ENCODE results near the gene CPNE2.

The CPNE2 gene

GRCh38 chr16:57091975-57092785 is at the start of gene CPNE2:
Gene CPNE2 (plus strand): TSS chr16:57092583. CDS start chr16:57110743, 18,160 bp downstream.
- Histone ChIP-seq H3K4me1 (ENCODE audit: insufficient read depth, low read length) (peaks cover 3% of the 10 kb centered on the region; the same call in 1 of the 2 replicates), H3K9ac (ENCODE audit: low read depth, low read length) (peak within 1 kb of the TSS; percentile 64; the same call in 1 of the 2 replicates), H3K27me3 (ENCODE audit: insufficient read depth, low read length) (peaks cover 39% of the 10 kb centered on the region), H3K9me3 (ENCODE audit: insufficient read depth, low read depth, low read length) (no peaks in the 10 kb centered on the region), H3K27ac (ENCODE audit: low read length) (no peak within 1 kb of the TSS), H3K36me3 (ENCODE audit: insufficient read depth, low read depth, low read length) (no peaks in the 10 kb centered on the region), H3K4me3 (ENCODE audit: low read length) (peak within 1 kb of the TSS; percentile 86)

GRCh38 chr16:57043248-57043647 is 49.1 kb upstream of the CPNE2 start:
- Histone ChIP-seq H3K4me1 (ENCODE audit: insufficient read depth, low read length) (no peaks in the 10 kb centered on the region), H3K36me3 (ENCODE audit: insufficient read depth, low read depth, low read length) (no peaks in the 10 kb centered on the region), H3K9ac (ENCODE audit: low read depth, low read length) (no peak overlapping the region), H3K4me3 (ENCODE audit: low read length) (no peak overlapping the region), H3K27ac (ENCODE audit: low read length) (no peak overlapping the region), H3K27me3 (ENCODE audit: insufficient read depth, low read length) (no peaks in the 10 kb centered on the region), H3K9me3 (ENCODE audit: insufficient read depth, low read depth, low read length) (no peaks in the 10 kb centered on the region)

GRCh38 chr16:57044931-57045693 is 47.3 kb upstream of the CPNE2 start:
- Histone ChIP-seq H3K9ac (ENCODE audit: low read depth, low read length) (peak overlapping the region; percentile 6; the same call in 1 of the 2 replicates), H3K36me3 (ENCODE audit: insufficient read depth, low read depth, low read length) (no peaks in the 10 kb centered on the region), H3K4me3 (ENCODE audit: low read length) (no peak overlapping the region; the same call in 1 of the 2 replicates), H3K9me3 (ENCODE audit: insufficient read depth, low read depth, low read length) (no peaks in the 10 kb centered on the region), H3K27ac (ENCODE audit: low read length) (no peak overlapping the region), H3K4me1 (ENCODE audit: insufficient read depth, low read length) (no peaks in the 10 kb centered on the region), H3K27me3 (ENCODE audit: insufficient read depth, low read length) (no peaks in the 10 kb centered on the region)

- no peaks in the 10 kb centered on the region for H3K27me3 ChIP-seq (ENCODE audit: insufficient read depth, low read length)
- no peaks in the 10 kb centered on the region for H3K4me1 ChIP-seq (ENCODE audit: insufficient read depth, low read length)
- H3K36me3 ChIP-seq (ENCODE audit: insufficient read depth, low read depth, low read length) = no peaks in the 10 kb centered on the region
- peak overlapping the region; percentile 8; the same call in 1 of the 2 replicates for H3K4me3 ChIP-seq (ENCODE audit: low read length)
- no peak overlapping the region for H3K27ac ChIP-seq (ENCODE audit: low read length)
- peak overlapping the region; percentile 6; the same call in 1 of the 2 replicates for H3K9ac ChIP-seq (ENCODE audit: low read depth, low read length)
- H3K9me3 ChIP-seq (ENCODE audit: insufficient read depth, low read depth, low read length) = no peaks in the 10 kb centered on the region
Measured at GRCh38 chr16:57045694-57046381, 46.5 kb upstream of the CPNE2 start.

- Histone ChIP-seq H3K36me3 (ENCODE audit: insufficient read depth, low read depth, low read length) (no peaks in the 10 kb centered on the region), H3K9ac (ENCODE audit: low read depth, low read length) (no peak overlapping the region), H3K27ac (ENCODE audit: low read length) (no peak overlapping the region), H3K27me3 (ENCODE audit: insufficient read depth, low read length) (no peaks in the 10 kb centered on the region), H3K9me3 (ENCODE audit: insufficient read depth, low read depth, low read length) (no peaks in the 10 kb centered on the region), H3K4me1 (ENCODE audit: insufficient read depth, low read length) (no peaks in the 10 kb centered on the region), H3K4me3 (ENCODE audit: low read length) (no peak overlapping the region)
Measured at GRCh38 chr16:57048095-57048494, 44.3 kb upstream of the CPNE2 start.

- H3K36me3 ChIP-seq (ENCODE audit: insufficient read depth, low read depth, low read length) = no peaks in the 10 kb centered on the region
- no peak overlapping the region for H3K27ac ChIP-seq (ENCODE audit: low read length)
- no peak overlapping the region for H3K4me3 ChIP-seq (ENCODE audit: low read length)
- no peaks in the 10 kb centered on the region for H3K27me3 ChIP-seq (ENCODE audit: insufficient read depth, low read length)
- H3K9ac ChIP-seq (ENCODE audit: low read depth, low read length) = no peak overlapping the region
- no peaks in the 10 kb centered on the region for H3K9me3 ChIP-seq (ENCODE audit: insufficient read depth, low read depth, low read length)
- no peaks in the 10 kb centered on the region for H3K4me1 ChIP-seq (ENCODE audit: insufficient read depth, low read length)
Measured at GRCh38 chr16:57049678-57050077, 42.7 kb upstream of the CPNE2 start.

GRCh38 chr16:57051696-57052228 is 40.6 kb upstream of the CPNE2 start:
- Histone ChIP-seq H3K27ac (ENCODE audit: low read length) (no peak overlapping the region), H3K9me3 (ENCODE audit: insufficient read depth, low read depth, low read length) (no peaks in the 10 kb centered on the region), H3K27me3 (ENCODE audit: insufficient read depth, low read length) (no peaks in the 10 kb centered on the region), H3K4me3 (ENCODE audit: low read length) (no peak overlapping the region), H3K4me1 (ENCODE audit: insufficient read depth, low read length) (no peaks in the 10 kb centered on the region), H3K36me3 (ENCODE audit: insufficient read depth, low read depth, low read length) (no peaks in the 10 kb centered on the region), H3K9ac (ENCODE audit: low read depth, low read length) (no peak overlapping the region)

- Histone ChIP-seq H3K27ac (ENCODE audit: low read length) (no peak overlapping the region), H3K36me3 (ENCODE audit: insufficient read depth, low read depth, low read length) (no peaks in the 10 kb centered on the region), H3K27me3 (ENCODE audit: insufficient read depth, low read length) (no peaks in the 10 kb centered on the region), H3K9me3 (ENCODE audit: insufficient read depth, low read depth, low read length) (no peaks in the 10 kb centered on the region), H3K4me1 (ENCODE audit: insufficient read depth, low read length) (no peaks in the 10 kb centered on the region), H3K9ac (ENCODE audit: low read depth, low read length) (no peak overlapping the region), H3K4me3 (ENCODE audit: low read length) (no peak overlapping the region)
Measured at GRCh38 chr16:57053206-57053605, 39.2 kb upstream of the CPNE2 start.

- no peaks in the 10 kb centered on the region for H3K9me3 ChIP-seq (ENCODE audit: insufficient read depth, low read depth, low read length)
- no peaks in the 10 kb centered on the region for H3K36me3 ChIP-seq (ENCODE audit: insufficient read depth, low read depth, low read length)
- no peaks in the 10 kb centered on the region for H3K4me1 ChIP-seq (ENCODE audit: insufficient read depth, low read length)
- no peaks in the 10 kb centered on the region for H3K27me3 ChIP-seq (ENCODE audit: insufficient read depth, low read length)
- H3K9ac ChIP-seq (ENCODE audit: low read depth, low read length) = no peak overlapping the region
- no peak overlapping the region for H3K27ac ChIP-seq (ENCODE audit: low read length)
- H3K4me3 ChIP-seq (ENCODE audit: low read length) = no peak overlapping the region
Measured at GRCh38 chr16:57054338-57054737, 38.0 kb upstream of the CPNE2 start.

GRCh38 chr16:57054771-57055170 is 37.6 kb upstream of the CPNE2 start:
- Histone ChIP-seq H3K27ac (ENCODE audit: low read length) (no peak overlapping the region), H3K9ac (ENCODE audit: low read depth, low read length) (no peak overlapping the region), H3K9me3 (ENCODE audit: insufficient read depth, low read depth, low read length) (no peaks in the 10 kb centered on the region), H3K27me3 (ENCODE audit: insufficient read depth, low read length) (no peaks in the 10 kb centered on the region), H3K4me1 (ENCODE audit: insufficient read depth, low read length) (no peaks in the 10 kb centered on the region), H3K36me3 (ENCODE audit: insufficient read depth, low read depth, low read length) (no peaks in the 10 kb centered on the region), H3K4me3 (ENCODE audit: low read length) (no peak overlapping the region)

GRCh38 chr16:57055671-57056070 is 36.7 kb upstream of the CPNE2 start:
- H3K27me3 ChIP-seq (ENCODE audit: insufficient read depth, low read length) = no peaks in the 10 kb centered on the region
- no peaks in the 10 kb centered on the region for H3K9me3 ChIP-seq (ENCODE audit: insufficient read depth, low read depth, low read length)
- H3K4me1 ChIP-seq (ENCODE audit: insufficient read depth, low read length) = no peaks in the 10 kb centered on the region
- H3K4me3 ChIP-seq (ENCODE audit: low read length) = no peak overlapping the region
- no peaks in the 10 kb centered on the region for H3K36me3 ChIP-seq (ENCODE audit: insufficient read depth, low read depth, low read length)
- no peak overlapping the region for H3K27ac ChIP-seq (ENCODE audit: low read length)
- H3K9ac ChIP-seq (ENCODE audit: low read depth, low read length) = no peak overlapping the region
